Bone marrow (tissue), 2 donors: ENCODE data around the gene COL4A2.
"Not testable (repeated sequence)": the region's sequence is repeated elsewhere in the genome, so short reads cannot be mapped to it uniquely, and the experiment has no call there.

Experiments used
- DNase-seq, 2 donors: peaks; one replicate each; lab custom pipeline; 2025; lab: John Stamatoyannopoulos, UW

COL4A2 gene

GRCh38 chr13:110307767-110308655 lies 927 bp downstream of the COL4A2 start:
- no peak for DNase-seq

GRCh38 chr13:110308656-110309359 lies 1.7 kb downstream of the COL4A2 start:
- no peak for DNase-seq

- no peak for DNase-seq
Observed at GRCh38 chr13:110309661-110310524, 2.8 kb downstream of the COL4A2 start.

GRCh38 chr13:110310541-110311442 lies 3.7 kb downstream of the COL4A2 start:
- DNase-seq, result no peak

GRCh38 chr13:110311443-110312338 lies 4.6 kb downstream of the COL4A2 start:
- DNase-seq, result no peak

GRCh38 chr13:110312339-110313031 lies 5.4 kb downstream of the COL4A2 start:
- DNase-seq, result no peak

GRCh38 chr13:110313261-110313660 lies 6.2 kb downstream of the COL4A2 start:
- DNase-seq, result not testable (repeated sequence)

- not testable (repeated sequence) for DNase-seq
Observed at GRCh38 chr13:110313733-110314132, 6.6 kb downstream of the COL4A2 start.

- DNase-seq, result no peak
Observed at GRCh38 chr13:110314516-110315245, 7.6 kb downstream of the COL4A2 start.

- DNase-seq, result no peak
Observed at GRCh38 chr13:110316196-110316595, 9.1 kb downstream of the COL4A2 start.

GRCh38 chr13:110317093-110317492 lies 10.0 kb downstream of the COL4A2 start:
- DNase-seq, result no peak

- no peak for DNase-seq
Observed at GRCh38 chr13:110317496-110318195, 10.6 kb downstream of the COL4A2 start.

- no peak for DNase-seq
Observed at GRCh38 chr13:110318920-110319319, 11.8 kb downstream of the COL4A2 start.

GRCh38 chr13:110319397-110319773 lies 12.3 kb downstream of the COL4A2 start:
- DNase-seq, result no peak

GRCh38 chr13:110319774-110320509 lies 12.9 kb downstream of the COL4A2 start:
- DNase-seq, result no peak

GRCh38 chr13:110320645-110321044 lies 13.6 kb downstream of the COL4A2 start:
- DNase-seq, result no peak

- not testable (repeated sequence) for DNase-seq
Observed at GRCh38 chr13:110321573-110321972, 14.5 kb downstream of the COL4A2 start.
